Neuronal stem cell (in vitro differentiated cells): Measurements from ENCODE around the gene SAMD4A.

Source experiments
- DNase-seq: peaks from one replicate; pipeline ENCODE4 v3.0.0-alpha.2; 2013; ENCODE audit warnings: low spot score
- H2AFZ ChIP-seq: one replicate; pipeline ENCODE4 v1.6.1; 2013; ENCODE audit warnings: mild to moderate bottlenecking, low read length, inconsistent platforms
- H2AK5ac ChIP-seq: 2 replicates; pipeline ENCODE4 v1.6.1; 2013; ENCODE audit warnings: low read depth, mild to moderate bottlenecking, inconsistent platforms, low read length, moderate library complexity, mixed read lengths
- H2BK120ac ChIP-seq: 2 replicates; pipeline ENCODE4 v1.6.1; 2013; ENCODE audit warnings: low read depth, mild to moderate bottlenecking, inconsistent platforms, low read length, moderate library complexity, mixed read lengths
- H2BK12ac ChIP-seq: one replicate; pipeline ENCODE4 v1.6.1; 2013; ENCODE audit warnings: low read length, inconsistent platforms
- H2BK15ac ChIP-seq: 2 replicates; pipeline ENCODE4 v1.6.1; 2013; ENCODE audit warnings: mild to moderate bottlenecking, low read length, inconsistent platforms, mixed read lengths
- H2BK5ac ChIP-seq: one replicate; pipeline ENCODE4 v1.6.1; 2013; ENCODE audit warnings: inconsistent platforms, mild to moderate bottlenecking, low read length, moderate library complexity
- H3K14ac ChIP-seq: one replicate; pipeline ENCODE4 v1.6.1; 2013; ENCODE audit warnings: low read length, inconsistent platforms
- H3K18ac ChIP-seq: 2 replicates; pipeline ENCODE4 v1.6.1; 2013; ENCODE audit warnings: low read length, inconsistent platforms
- H3K23ac ChIP-seq: 2 replicates; pipeline ENCODE4 v1.6.1; 2013; ENCODE audit warnings: low read depth, mild to moderate bottlenecking, mixed read lengths, low read length, inconsistent platforms; ENCODE audit not compliant: poor library complexity
- H3K27ac ChIP-seq: replicated peaks from 3 replicates; pipeline ENCODE4 v1.5.1; 2013; ENCODE audit warnings: low read length, inconsistent platforms
- H3K27me3 ChIP-seq, 3 experiments: 2 replicates each; pipeline ENCODE4 v1.6.1; 2013; ENCODE audit warnings: low read length in 3 of 3, mild to moderate bottlenecking in 2 of 3, inconsistent platforms in 1 of 3, low read depth in 1 of 3, mixed read lengths in 1 of 3, moderate library complexity in 1 of 3; ENCODE audit not compliant: control insufficient read depth in 3 of 3, insufficient read depth in 3 of 3
- H3K36me3 ChIP-seq, 2 donors: replicated peaks in 1 of 2; 2 replicates each; pipeline ENCODE4 v1.6.1; 2013; ENCODE audit warnings: low read length in 2 of 2; ENCODE audit not compliant: control insufficient read depth in 2 of 2, insufficient read depth in 2 of 2
- H3K4ac ChIP-seq: 2 replicates; pipeline ENCODE4 v1.6.1; 2013; ENCODE audit warnings: inconsistent platforms, mild to moderate bottlenecking, low read length, moderate library complexity
- H3K4me1 ChIP-seq, 2 donors: 1 replicate in 1 of 2; 2 replicates in 1 of 2; pipeline ENCODE4 v1.6.1; 2013; ENCODE audit warnings: low read length in 2 of 2, low read depth in 1 of 2; ENCODE audit not compliant: control insufficient read depth in 2 of 2, insufficient read depth in 1 of 2
- H3K4me2 ChIP-seq: one replicate; pipeline ENCODE4 v1.6.1; 2013; ENCODE audit warnings: mild to moderate bottlenecking, low read length, inconsistent platforms; ENCODE audit not compliant: insufficient read depth, poor library complexity, severe bottlenecking
- H3K4me3 ChIP-seq, 2 donors: 2 replicates each; pipeline ENCODE4 v1.5.1; 2013; ENCODE audit warnings: low read length in 2 of 2, mild to moderate bottlenecking in 2 of 2, inconsistent platforms in 1 of 2, moderate library complexity in 1 of 2
- H3K79me1 ChIP-seq: one replicate; pipeline ENCODE4 v1.6.1; 2013; ENCODE audit warnings: low read depth, mild to moderate bottlenecking, inconsistent platforms, low read length, moderate library complexity
- H3K9ac ChIP-seq: one replicate; pipeline ENCODE4 v1.6.1; 2013; ENCODE audit warnings: mild to moderate bottlenecking, low read depth, low read length, inconsistent platforms; ENCODE audit not compliant: poor library complexity
- H3K9me3 ChIP-seq, 2 donors: replicated peaks in 1 of 2; 2 replicates each; pipeline versions ENCODE3 to v1.6.1; 2013; ENCODE audit warnings: low read length in 2 of 2, mild to moderate bottlenecking in 2 of 2, inconsistent platforms in 1 of 2, low read depth in 1 of 2, mixed read lengths in 1 of 2, moderate library complexity in 1 of 2; ENCODE audit not compliant: control insufficient read depth in 2 of 2, insufficient read depth in 1 of 2
- H4K8ac ChIP-seq: one replicate; pipeline ENCODE4 v1.6.1; 2013; ENCODE audit warnings: low read depth, mild to moderate bottlenecking, inconsistent platforms, low read length, moderate library complexity
- H4K91ac ChIP-seq: one replicate; pipeline ENCODE4 v1.6.1; 2013; ENCODE audit warnings: low read length, low read depth, mild to moderate bottlenecking, inconsistent platforms; ENCODE audit not compliant: poor library complexity
- WGBS, 2 donors: extraction: QIAGEN DNeasy Blood & Tissue Kit; methylation state at CpG; one replicate each; pipeline ENCODE4 v1.1.7; 2013; ENCODE audit warnings: missing lambda C conversion rate in 2 of 2, mixed read lengths in 1 of 2; ENCODE audit not compliant: insufficient read length in 2 of 2, insufficient replicate concordance in 1 of 2; ENCODE audit errors: extremely low coverage in 2 of 2; 5-methylcytosine and 5-hydroxymethylcytosine counted together

SAMD4A gene

GRCh38 chr14:54682578-54682977, 115.7 kb downstream of the SAMD4A start:
- peaks cover 7 to 10% of the 10 kb centered on the region in 2 donors for H3K4me1 ChIP-seq
- H2BK5ac ChIP-seq: no peak overlapping the region
- H3K27ac ChIP-seq: no peak overlapping the region
- no peak overlapping the region for H2AFZ ChIP-seq
- no peaks in the 10 kb centered on the region for H3K27me3 ChIP-seq
- no peak overlapping the region for H2BK15ac ChIP-seq
- H3K23ac ChIP-seq: no peak overlapping the region
- no peak overlapping the region for H4K8ac ChIP-seq
- DNase-seq: no peak
- no CpG with 5 or more reads among the region's 3 CpGs for WGBS, 2 donors
- no peak overlapping the region for H3K18ac ChIP-seq
- H3K4me3 ChIP-seq: no peak overlapping the region
- H3K4me2 ChIP-seq: no peak overlapping the region
- H3K36me3 ChIP-seq: no peaks in the 10 kb centered on the region
- no peaks in the 10 kb centered on the region for H3K79me1 ChIP-seq
- no peak overlapping the region for H2BK120ac ChIP-seq
- H3K9ac ChIP-seq: no peak overlapping the region
- no peak overlapping the region for H3K4ac ChIP-seq
- H4K91ac ChIP-seq: no peak overlapping the region
- no peak overlapping the region for H2AK5ac ChIP-seq
- H3K14ac ChIP-seq: no peak overlapping the region
- H2BK12ac ChIP-seq: no peak overlapping the region
- peaks cover 0 to 6% of the 10 kb centered on the region in 2 donors for H3K9me3 ChIP-seq

DNA sequence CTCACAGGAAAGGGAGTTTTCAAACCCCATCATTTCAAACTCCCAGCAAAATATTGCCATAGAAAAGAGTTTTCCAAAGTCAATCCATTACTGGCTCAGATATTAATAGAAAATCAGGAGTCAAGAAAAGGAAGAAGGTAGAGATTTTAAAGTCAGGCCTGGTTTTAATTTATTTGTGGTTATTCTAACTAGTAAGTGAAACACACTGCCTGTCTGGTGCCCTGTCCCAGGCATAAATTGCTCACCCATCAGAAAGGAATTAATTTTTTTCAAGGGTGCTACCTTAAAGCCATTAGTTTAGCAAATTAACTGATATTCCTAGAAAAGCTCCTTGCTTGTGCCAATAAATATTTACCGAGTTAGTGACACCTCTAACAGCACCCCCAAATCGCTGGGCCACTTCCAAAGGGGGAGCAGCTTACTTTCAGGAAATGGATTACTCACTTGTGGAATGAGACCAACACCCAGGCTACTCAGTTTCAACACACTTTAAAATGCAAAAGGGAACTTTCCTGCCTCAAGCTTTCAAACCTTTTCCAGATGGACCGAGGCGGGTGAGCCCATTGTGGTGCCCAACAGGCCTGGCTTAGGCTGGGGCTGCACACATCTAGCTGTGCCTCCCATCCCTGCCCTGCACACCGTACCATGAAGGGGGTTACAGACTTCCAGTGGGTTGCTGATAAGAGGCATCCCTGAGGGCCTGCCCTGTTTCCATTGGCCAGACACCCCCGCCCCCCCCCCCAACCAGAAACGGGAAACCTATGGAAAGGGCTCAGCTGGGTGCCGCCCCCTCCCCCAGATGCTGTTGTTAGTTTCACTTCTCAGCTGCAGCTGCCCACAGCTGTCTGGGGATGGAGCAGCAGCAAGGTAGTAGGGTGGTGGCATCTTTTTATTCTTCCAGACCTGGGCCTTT, 117.2 kb downstream of the SAMD4A start:
- H3K9ac ChIP-seq: no peak overlapping the region
- H4K8ac ChIP-seq: no peak overlapping the region
- no peak overlapping the region for H3K4ac ChIP-seq
- no peak overlapping the region for H2AK5ac ChIP-seq
- H2BK12ac ChIP-seq: no peak overlapping the region
- no peaks in the 10 kb centered on the region for H3K79me1 ChIP-seq
- no peak overlapping the region for H2AFZ ChIP-seq
- peaks cover 0 to 6% of the 10 kb centered on the region in 2 donors for H3K9me3 ChIP-seq
- H3K4me1 ChIP-seq: peaks cover 0 to 7% of the 10 kb centered on the region in 2 donors
- H4K91ac ChIP-seq: no peak overlapping the region
- peak overlapping the region; percentile 82 for H3K18ac ChIP-seq
- no peak overlapping the region for H3K4me2 ChIP-seq
- no peak overlapping the region for H2BK120ac ChIP-seq
- no peak for DNase-seq
- no peak overlapping the region for H3K4me3 ChIP-seq
- H3K27ac ChIP-seq: no peak overlapping the region
- H2BK15ac ChIP-seq: no peak overlapping the region
- H3K14ac ChIP-seq: no peak overlapping the region
- no peaks in the 10 kb centered on the region for H3K36me3 ChIP-seq
- H3K23ac ChIP-seq: no peak overlapping the region
- no peak overlapping the region for H2BK5ac ChIP-seq
- H3K27me3 ChIP-seq: no peaks in the 10 kb centered on the region
- no CpG with 5 or more reads among the region's 8 CpGs for WGBS, 2 donors

- DNase-seq: no peak
- no peak overlapping the region for H3K27ac ChIP-seq
- H3K79me1 ChIP-seq: peaks cover 4% of the 10 kb centered on the region
- H3K4ac ChIP-seq: no peak overlapping the region
- H3K9ac ChIP-seq: no peak overlapping the region
- WGBS, 2 donors: no CpG with 5 or more reads among the region's 4 CpGs
- no peak overlapping the region for H3K4me3 ChIP-seq
- H3K36me3 ChIP-seq: no peaks in the 10 kb centered on the region
- H2BK15ac ChIP-seq: no peak overlapping the region
- H3K14ac ChIP-seq: no peak overlapping the region
- no peak overlapping the region for H3K4me2 ChIP-seq
- no peak overlapping the region for H2BK5ac ChIP-seq
- H3K27me3 ChIP-seq: no peaks in the 10 kb centered on the region
- H3K9me3 ChIP-seq: peaks cover 0 to 6% of the 10 kb centered on the region in 2 donors
- no peak overlapping the region for H3K18ac ChIP-seq
- H2AK5ac ChIP-seq: no peak overlapping the region
- H2AFZ ChIP-seq: no peak overlapping the region
- H4K91ac ChIP-seq: no peak overlapping the region
- H3K23ac ChIP-seq: no peak overlapping the region
- no peak overlapping the region for H4K8ac ChIP-seq
- H3K4me1 ChIP-seq: peaks cover 0 to 7% of the 10 kb centered on the region in 2 donors
- H2BK120ac ChIP-seq: no peak overlapping the region
- H2BK12ac ChIP-seq: no peak overlapping the region
Observed at GRCh38 chr14:54685286-54685845, 118.4 kb downstream of the SAMD4A start.

- no peak for DNase-seq
- H3K4me2 ChIP-seq: no peak overlapping the region
- no peak overlapping the region for H2BK120ac ChIP-seq
- H3K9me3 ChIP-seq: peaks cover 0 to 6% of the 10 kb centered on the region in 2 donors
- H4K91ac ChIP-seq: no peak overlapping the region
- no peak overlapping the region for H2AK5ac ChIP-seq
- H3K27me3 ChIP-seq: no peaks in the 10 kb centered on the region
- WGBS, 2 donors: no CpG with 5 or more reads among the region's 8 CpGs
- peaks cover 4% of the 10 kb centered on the region for H3K79me1 ChIP-seq
- H3K14ac ChIP-seq: no peak overlapping the region
- no peak overlapping the region for H3K9ac ChIP-seq
- H3K4me1 ChIP-seq: peaks cover 7 to 9% of the 10 kb centered on the region in 2 donors
- no peak overlapping the region for H3K18ac ChIP-seq
- H3K4ac ChIP-seq: no peak overlapping the region
- no peaks in the 10 kb centered on the region for H3K36me3 ChIP-seq
- H3K23ac ChIP-seq: no peak overlapping the region
- H3K27ac ChIP-seq: no peak overlapping the region
- no peak overlapping the region for H2AFZ ChIP-seq
- no peak overlapping the region for H2BK12ac ChIP-seq
- no peak overlapping the region for H2BK15ac ChIP-seq
- no peak overlapping the region for H4K8ac ChIP-seq
- H3K4me3 ChIP-seq: no peak overlapping the region
- no peak overlapping the region for H2BK5ac ChIP-seq
Observed at GRCh38 chr14:54686219-54686870, 119.4 kb downstream of the SAMD4A start.
